ENCODE measurements around the gene RNASEH1. TPM values are rescaled to one million over a fixed set of nuclear protein-coding genes. Genes with fewer than 3 reads are reported as not detected.
A peak's percentile ranks its signal among the peaks of the same experiment; 100 is the strongest.

The RNASEH1 gene
- 10 to 100 TPM; 14.4 to 24.2 (median 19.5) TPM for total RNA-seq
- long read RNA-seq, donor 1, transcript RNASEH1-201 (8 exons, 1,887 nt): major isoform, 48 of 53 reads
- long read RNA-seq, donor 1, partial matches to known transcripts: 2 of 53 reads
- long read RNA-seq, donor 1, other reads (novel, unspliced or antisense): 3 of 53 reads
- long read RNA-seq, donor 2, transcript RNASEH1-201 (8 exons, 1,887 nt): major isoform, 40 of 47 reads
- long read RNA-seq, donor 2, partial matches to known transcripts: 2 of 47 reads
- long read RNA-seq, donor 2, other reads (novel, unspliced or antisense): 5 of 47 reads

DNA sequence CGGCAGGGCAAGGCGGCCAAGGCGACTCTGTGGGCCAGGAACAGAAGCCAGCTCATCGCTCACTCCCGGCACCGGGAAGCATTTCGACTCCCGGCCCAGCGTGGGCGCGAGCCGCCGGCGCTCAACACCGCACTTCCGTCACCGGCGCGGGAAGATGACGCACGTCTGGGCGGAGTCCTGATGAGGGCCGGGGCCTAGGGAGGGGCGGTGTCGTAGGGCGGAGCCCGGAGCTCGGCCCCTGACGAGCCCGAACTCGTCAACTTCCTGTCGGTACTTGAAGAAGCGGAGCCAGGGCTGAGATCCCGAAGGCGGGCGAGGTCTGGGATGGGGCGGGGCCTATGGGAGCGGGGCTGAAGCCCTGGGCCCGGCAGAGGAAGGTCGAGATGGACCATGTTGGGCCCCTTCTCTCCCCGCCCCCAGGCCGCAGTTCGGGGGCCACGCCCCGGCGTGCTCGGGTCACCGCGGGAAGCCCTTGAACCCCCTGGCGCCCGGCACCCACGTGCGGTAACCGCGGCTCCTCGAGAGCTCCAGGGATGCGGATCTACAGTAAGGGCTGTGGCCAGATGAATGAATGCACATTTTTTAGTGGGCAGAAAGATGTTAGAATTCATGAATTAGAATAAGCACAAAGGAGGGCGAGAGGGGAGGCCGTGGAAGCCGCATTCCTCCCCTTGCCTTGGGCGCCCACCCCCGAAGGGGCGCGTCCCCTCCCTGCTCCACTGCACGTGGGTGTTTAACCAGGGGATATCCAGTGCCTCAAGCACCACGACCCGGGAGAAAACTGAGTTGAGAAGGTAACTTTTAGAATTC, at the start of gene RNASEH1:
Gene RNASEH1, minus strand, starts transcription at position 129 of the 810 bp plus-strand sequence. Its CDS starts 73 bp downstream, at position 56.
- Histone ChIP-seq H3K36me3 (ENCODE audit: low read depth) (no peaks in the 10 kb centered on the region), H3K4me1 (ENCODE audit: low read depth) (peaks cover 7% of the 10 kb centered on the region), H3K9me3 (no peaks in the 10 kb centered on the region), H3K4me3 (peak within 1 kb of the TSS; percentile 95)
- intact Hi-C loops (cut with DNase I, micrococcal nuclease): no loop called here
- ATAC-seq (peak; percentile 99), DNase-seq (peak; percentile 99)
- TF ChIP-seq, protein P1, sequence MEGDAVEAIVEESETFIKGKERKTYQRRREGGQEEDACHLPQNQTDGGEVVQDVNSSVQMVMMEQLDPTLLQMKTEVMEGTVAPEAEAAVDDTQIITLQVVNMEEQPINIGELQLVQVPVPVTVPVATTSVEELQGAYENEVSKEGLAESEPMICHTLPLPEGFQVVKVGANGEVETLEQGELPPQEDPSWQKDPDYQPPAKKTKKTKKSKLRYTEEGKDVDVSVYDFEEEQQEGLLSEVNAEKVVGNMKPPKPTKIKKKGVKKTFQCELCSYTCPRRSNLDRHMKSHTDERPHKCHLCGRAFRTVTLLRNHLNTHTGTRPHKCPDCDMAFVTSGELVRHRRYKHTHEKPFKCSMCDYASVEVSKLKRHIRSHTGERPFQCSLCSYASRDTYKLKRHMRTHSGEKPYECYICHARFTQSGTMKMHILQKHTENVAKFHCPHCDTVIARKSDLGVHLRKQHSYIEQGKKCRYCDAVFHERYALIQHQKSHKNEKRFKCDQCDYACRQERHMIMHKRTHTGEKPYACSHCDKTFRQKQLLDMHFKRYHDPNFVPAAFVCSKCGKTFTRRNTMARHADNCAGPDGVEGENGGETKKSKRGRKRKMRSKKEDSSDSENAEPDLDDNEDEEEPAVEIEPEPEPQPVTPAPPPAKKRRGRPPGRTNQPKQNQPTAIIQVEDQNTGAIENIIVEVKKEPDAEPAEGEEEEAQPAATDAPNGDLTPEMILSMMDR (IDR thresholded peaks at IDR 0.05): no peak

DNA sequence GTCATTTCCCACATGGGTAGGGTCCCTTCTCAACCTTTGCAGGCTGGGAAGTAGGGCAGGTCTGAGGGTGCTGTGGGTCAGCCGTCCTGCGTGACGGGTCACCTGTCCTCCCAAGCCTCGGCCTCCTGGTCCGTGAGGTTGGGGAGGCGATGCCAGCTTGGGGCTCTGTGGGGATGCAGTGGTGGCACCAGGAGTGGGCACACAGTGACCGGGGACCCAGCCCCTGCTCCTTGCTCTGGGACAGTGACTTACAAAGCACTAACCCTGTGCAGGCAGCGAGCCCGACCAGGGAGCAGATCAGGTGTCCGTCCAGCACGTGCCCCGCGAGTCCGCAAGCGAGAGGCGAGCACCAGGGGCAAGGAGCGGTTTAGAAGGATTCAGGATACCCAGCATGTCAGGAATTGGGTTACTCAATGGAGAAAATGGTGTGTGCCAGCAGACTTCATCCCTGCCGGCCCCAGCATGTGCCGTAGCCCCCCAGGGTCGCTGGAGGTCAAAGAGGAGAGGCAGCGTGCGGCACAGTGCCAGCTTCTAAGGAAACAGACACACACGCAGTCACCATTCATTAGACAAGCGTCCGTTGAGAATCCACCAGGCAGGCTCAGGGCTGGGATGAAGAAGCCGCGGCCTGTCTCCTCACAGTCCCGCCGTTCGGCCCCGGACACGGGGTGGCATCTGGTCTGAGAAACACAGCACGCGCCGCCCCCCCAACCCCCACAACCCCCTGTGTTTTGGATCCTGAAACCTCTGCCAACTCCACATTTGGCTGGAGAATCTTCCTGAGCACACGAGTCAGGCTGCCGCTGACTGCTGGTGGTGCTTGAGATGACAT, 48.5 kb upstream of the RNASEH1 start:
- H3K9me3 ChIP-seq: no peaks in the 10 kb centered on the region
- intact Hi-C loops (cut with DNase I, micrococcal nuclease): no loop called here
- H3K4me3 ChIP-seq: no peak overlapping the region
- H3K36me3 ChIP-seq (ENCODE audit: low read depth): no peaks in the 10 kb centered on the region
- ATAC-seq (no peak), DNase-seq (peak in 1 of 3 donors; percentile 56)
- H3K4me1 ChIP-seq (ENCODE audit: low read depth): no peaks in the 10 kb centered on the region
- TF ChIP-seq, protein P1 (IDR thresholded peaks at IDR 0.05): no peak

GRCh38 chr2:3606028-3606369, 47.9 kb upstream of the RNASEH1 start:
- H3K36me3 ChIP-seq (ENCODE audit: low read depth): no peaks in the 10 kb centered on the region
- H3K4me3 ChIP-seq: no peak overlapping the region
- ATAC-seq (no peak), DNase-seq (no peak)
- TF ChIP-seq, protein P1 (IDR thresholded peaks at IDR 0.05): no peak
- H3K4me1 ChIP-seq (ENCODE audit: low read depth): no peaks in the 10 kb centered on the region
- H3K9me3 ChIP-seq: no peaks in the 10 kb centered on the region
- intact Hi-C loops (cut with DNase I, micrococcal nuclease): no loop called here

GRCh38 chr2:3604991-3605961, 47.1 kb upstream of the RNASEH1 start:
- DNase-seq (peak in 1 of 3 donors; percentile 71), ATAC-seq (peak; percentile 42)
- Histone ChIP-seq H3K9me3 (no peaks in the 10 kb centered on the region), H3K36me3 (ENCODE audit: low read depth) (no peaks in the 10 kb centered on the region), H3K4me3 (no peak overlapping the region), H3K4me1 (ENCODE audit: low read depth) (no peaks in the 10 kb centered on the region)
- intact Hi-C loops (cut with DNase I, micrococcal nuclease): no loop called here
- TF ChIP-seq, protein P1 (IDR thresholded peaks at IDR 0.05): no peak
